Measurements from ENCODE around the gene NDUFAF2.
A peak's percentile ranks its signal among the peaks of the same experiment; 100 is the strongest.
"Not testable (repeated sequence)": the region's sequence is repeated elsewhere in the genome, so short reads cannot be mapped to it uniquely, and the experiment has no call there.

Gene NDUFAF2

GRCh38 chr5:60992871-60993270, 47.9 kb downstream of the NDUFAF2 start:
- DNase-seq: no peak

DNA sequence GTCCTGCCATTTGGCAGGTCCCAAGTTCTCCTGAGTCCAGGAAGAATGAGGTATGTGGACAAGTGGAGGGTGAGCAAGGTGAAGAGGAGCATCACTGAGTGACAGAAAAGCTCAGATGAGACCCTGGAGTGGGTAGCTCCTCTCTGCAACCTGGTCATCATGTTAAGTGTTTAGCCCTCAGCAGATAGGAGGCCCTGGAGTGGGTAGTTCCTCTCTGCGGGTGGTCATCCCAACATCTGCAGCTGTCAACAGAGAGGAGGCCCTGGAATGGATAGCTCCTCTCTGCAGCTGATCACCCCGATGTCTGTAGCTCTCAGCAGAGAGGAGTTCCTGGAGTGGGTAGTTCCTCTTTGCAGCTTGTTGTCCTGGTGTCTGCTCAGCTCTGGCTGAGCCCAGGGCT, 48.4 kb downstream of the NDUFAF2 start:
- DNase-seq: no peak

DNA sequence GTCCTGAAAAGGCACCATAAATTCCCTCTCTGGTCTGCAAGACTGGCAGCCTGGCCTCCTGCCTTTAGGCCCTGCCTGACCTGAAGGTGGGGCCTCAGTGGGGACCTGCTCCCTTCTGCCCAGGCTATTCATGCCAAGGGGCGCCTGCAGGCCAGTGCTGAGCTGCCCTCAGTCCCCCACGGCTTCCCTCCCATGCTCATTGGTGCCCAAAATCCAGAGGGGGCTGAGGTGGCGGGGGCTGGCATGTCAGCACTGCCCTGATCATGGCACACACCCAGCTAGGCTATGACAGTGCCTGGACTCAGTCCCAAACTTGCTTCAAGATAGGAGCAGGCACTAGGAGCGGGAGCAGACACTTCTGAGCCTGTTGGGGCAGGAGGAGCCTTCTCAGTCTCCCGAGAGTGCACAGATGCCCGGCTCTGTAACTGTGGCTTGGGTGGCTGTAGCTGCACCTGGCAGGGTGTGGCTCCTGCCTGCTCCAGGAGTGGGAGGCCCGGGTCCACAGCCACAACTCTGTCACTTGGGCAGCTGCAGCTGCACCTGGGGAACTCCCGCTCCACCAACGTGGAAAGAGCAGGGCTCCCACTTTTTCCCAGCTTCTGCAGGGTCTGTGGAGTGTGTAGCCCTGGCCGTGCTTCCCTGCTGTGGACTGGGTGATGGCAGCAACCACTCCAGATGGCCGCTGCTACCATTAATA, 49.0 kb downstream of the NDUFAF2 start:
- peak in 1 of 58 donors; percentile 1 for DNase-seq

GRCh38 chr5:60996368-60996767, 51.4 kb downstream of the NDUFAF2 start:
- no peak for DNase-seq

- DNase-seq: no peak
Observed at GRCh38 chr5:60997721-60998120, 52.7 kb downstream of the NDUFAF2 start.

- no peak for DNase-seq
Observed at GRCh38 chr5:61000887-61001286, 55.9 kb downstream of the NDUFAF2 start.

DNA sequence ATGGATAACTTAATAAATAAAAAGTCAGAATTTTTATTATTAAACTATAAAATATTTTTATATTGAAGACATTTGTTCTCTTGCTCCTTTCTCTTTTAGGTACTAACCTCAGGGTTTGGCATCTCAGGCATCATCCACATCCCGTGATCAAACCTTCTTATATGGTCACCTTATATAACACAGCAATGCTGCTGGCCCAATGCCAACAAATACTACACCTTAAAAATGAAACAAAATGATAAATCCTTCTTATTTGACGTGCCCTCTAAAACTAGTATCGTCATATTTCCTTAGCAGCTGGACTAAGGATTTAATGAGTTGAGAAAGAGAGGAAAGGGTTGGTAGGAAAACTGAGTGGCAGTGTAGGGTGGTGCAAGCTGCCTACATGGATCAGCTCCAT, 56.6 kb downstream of the NDUFAF2 start:
- DNase-seq: no peak

- DNase-seq: no peak
Observed at GRCh38 chr5:61002611-61003355, 57.8 kb downstream of the NDUFAF2 start.

- no peak for DNase-seq
Observed at GRCh38 chr5:61004448-61004847, 59.4 kb downstream of the NDUFAF2 start.

- DNase-seq: no peak
Observed at GRCh38 chr5:61009907-61010306, 64.9 kb downstream of the NDUFAF2 start.

DNA sequence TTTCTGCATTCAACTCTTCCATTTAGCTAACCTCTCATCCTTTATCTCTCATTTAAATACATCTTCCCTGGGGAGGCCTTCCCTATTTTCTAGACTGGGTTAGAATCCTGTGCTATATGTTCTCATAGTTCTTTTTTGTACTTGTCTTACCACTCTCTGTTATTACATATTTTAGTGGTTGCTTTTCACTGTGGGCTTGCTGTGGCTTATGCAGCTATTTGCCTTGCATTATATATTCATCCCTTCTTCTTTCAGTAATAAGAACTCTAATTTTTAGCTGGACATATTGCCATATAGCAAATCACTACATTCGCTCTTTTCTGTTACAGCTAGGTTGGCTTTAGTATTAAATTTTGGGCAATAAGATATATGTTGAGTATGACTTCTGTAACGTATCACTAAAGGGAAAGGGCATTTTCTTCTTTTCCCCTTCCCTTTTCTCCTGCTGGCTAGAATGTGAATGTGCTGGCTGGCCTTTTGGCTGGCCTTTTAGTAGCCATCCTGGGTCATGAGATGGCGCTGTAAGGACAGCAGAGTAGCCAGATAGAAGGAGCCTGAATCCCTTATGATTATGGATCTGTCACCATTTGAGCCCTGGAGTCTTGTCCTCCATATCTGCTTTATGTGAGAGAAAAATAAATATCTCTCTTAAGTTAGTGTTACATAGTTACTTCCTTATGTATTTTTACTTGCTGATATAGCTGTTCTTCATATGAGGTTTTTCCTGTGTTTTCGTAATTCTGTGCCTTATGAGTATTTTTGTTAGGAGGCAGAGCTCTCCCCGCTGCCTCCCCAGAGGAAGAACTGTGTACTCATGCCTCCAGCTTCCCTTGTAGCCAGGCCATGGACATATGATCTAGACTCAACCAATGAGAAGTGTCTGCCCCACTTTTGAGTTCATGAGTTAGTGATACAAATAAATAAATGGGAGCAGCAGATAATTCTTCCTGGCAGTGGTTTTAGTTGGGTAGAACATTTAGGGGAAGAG, 65.8 kb downstream of the NDUFAF2 start:
- DNase-seq: no peak

GRCh38 chr5:61018062-61018461, 73.1 kb downstream of the NDUFAF2 start:
- DNase-seq: no peak

DNA sequence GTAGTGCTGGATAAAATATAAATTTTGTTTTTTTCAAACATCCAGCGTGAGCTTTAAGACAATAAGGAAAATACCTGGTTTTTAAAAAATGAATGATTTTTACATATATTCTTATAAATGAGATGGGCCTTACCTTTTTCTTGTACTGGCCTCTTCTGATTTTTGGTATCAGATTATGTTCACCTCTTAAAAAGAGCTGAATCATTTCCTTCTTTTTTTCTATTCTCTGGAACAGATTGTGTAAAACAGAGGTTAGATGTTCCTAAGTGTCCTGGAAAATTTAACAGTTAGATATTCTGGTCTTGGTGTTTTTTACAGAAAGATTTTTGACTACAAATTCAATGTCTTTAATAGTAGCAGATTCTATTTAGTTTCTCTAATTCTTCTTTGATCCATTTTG, 74.6 kb downstream of the NDUFAF2 start:
- DNase-seq: no peak

DNA sequence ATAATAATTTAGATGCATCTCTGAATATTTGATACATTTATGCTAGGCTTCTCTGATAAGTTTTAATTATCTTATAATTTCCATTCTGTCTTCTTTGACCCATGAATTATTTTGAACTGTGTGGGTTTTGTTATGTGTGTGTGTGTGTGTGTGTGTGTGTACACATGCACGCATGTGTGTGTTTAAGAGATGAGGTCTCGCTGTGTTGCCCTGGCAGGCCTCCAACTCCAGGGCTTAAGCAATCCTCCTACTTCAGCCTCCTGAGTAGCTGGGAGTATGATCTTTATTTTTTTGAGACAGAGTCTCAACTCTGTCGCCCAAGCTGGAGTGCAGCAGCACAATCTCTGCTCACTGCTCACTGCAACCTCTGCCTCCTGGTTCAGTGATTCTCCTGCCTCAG, 75.4 kb downstream of the NDUFAF2 start:
- no peak for DNase-seq

- no peak for DNase-seq
Observed at GRCh38 chr5:61023131-61023530, 78.1 kb downstream of the NDUFAF2 start.

DNA sequence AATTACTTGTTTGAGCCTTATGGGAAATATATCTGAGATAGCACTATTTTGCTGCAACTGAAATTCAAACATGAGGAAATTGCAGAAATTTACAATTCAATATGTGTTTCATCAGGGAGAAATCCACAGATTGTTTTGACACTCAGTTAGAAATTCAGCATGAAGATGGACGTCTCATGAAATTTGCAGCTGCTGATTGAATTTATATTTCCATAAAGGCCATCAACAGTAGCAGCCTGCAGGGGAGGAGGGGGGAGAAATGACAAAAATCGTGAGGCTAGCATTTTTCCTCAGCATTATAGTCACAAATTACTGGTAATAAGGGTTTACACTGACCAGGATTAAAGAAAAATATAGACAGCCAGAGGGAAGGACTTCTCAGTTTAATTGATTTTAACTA, 81.0 kb downstream of the NDUFAF2 start:
- no peak for DNase-seq

- no peak for DNase-seq
Observed at GRCh38 chr5:61028382-61028781, 83.4 kb downstream of the NDUFAF2 start.

DNA sequence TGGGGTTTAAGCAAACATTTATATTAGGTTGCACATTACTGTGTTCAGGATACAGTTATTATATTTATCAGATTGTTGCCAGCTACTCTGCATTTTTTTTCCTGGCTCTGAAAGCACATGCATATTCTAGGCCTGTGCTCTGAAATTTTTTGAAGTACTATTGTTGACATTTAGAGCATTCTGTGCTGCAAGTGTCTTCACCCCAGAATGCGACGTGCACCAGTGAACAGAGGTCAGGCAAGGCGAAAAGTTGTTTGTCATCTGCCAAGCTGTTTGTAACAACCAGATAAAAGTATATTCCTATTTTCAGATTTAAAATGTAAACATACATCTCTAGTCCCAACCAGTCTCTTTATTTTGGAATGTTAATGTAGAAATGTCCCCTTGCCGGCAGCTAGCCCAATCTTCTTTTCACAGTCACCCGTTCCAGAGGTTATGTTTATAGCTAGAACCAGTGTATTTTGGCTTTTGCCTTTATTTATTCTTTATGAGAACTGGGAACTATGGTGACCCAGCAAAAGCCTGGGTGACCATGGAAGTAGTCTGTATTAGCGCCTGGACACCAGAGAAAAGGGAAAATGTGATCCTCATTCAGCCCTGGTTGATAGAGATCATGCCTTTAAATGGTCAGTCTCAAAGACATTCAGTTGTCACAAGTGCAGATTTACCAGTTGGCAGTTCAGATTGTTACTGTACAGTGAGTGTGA, 84.6 kb downstream of the NDUFAF2 start:
- no peak for DNase-seq

DNA sequence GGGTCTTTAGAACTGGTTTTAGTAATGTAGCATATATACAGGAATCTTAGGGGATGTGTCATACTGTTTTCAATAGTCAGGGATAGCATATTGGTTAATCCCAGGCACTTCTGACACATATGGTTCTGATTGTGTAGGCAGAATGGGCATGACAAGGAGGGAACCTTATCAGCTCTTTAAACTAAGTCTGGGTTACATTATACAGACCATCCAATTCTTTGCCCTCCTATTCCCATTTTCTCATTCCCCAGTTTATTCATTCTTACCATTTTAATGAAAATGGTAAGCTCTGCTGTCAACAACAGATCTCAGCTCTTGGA, 85.1 kb downstream of the NDUFAF2 start:
- no peak for DNase-seq

DNA sequence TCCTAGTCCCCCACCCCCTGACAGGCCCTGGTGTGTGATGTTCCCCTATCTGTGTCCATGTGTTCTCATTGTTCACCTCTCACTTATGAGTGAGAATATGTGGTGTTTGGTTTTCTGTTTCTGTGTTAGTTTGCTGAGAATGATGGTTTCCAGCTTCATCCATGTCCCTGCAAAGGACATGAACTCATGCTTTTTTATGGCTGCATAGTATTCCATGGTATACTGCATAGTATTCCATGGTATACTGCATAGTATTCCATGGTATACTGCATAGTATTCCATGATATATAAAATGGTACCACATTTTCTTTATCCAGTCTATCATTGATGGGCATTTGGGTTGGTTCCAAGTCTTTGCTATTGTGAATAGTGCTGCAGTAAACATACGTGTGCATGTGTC, 86.3 kb downstream of the NDUFAF2 start:
- not testable (repeated sequence) for DNase-seq

GRCh38 chr5:61044545-61044944, 99.5 kb downstream of the NDUFAF2 start:
- no peak for DNase-seq
